ENCODE data around the gene IFNA21.
"Not testable (repeated sequence)": the region's sequence is repeated elsewhere in the genome, so short reads cannot be mapped to it uniquely, and the experiment has no call there.

IFNA21 gene

DNA sequence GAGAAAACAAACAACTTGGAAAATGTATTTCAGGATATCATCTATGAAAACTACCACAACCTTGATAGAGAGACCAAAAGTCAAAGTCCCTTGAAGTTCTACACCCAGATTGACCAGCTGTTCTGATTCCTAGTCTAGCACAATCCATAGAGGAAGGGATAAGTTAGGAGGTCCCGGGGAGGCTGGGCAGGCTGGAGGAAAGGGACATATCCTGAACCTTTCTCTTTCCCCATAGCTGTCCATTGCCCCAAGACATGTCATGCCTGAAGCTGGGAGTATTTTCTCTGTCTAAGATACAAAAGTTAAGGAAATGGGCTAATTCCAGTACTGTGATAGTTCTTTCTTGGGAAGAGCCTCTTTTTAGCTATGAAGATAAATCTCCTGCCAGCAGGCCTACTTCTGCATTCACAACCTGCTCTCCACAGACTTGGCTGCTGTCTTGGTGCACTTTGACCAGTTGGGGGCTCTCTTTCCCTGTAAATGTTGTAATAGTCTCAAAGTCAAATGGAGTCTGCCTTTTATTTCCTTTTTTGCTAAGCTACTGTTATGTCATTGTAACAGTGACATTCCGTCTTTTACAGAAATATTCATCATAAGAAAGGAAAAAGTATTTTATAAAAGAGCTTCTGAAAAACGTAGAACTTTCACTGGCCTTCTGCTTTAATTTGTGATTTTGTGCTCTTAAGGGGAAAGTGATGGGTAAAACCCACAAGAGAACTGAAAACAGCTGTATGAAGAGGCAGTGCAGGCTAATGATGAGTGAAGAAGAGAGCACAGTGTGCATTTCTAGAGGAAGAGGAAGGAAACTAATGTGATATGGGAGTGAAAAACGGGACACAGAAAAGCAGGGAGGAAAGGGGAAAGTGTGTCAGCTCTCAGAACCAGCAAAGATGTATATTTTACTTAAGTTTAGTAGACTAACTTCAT is 16.6 kb upstream of the IFNA21 start:
- H3K79me2 ChIP-seq (ENCODE audit: control insufficient read depth, low read length); H4K20me1 ChIP-seq (ENCODE audit: control insufficient read depth, insufficient read depth, low read depth, low read length); H3K9me3 ChIP-seq (ENCODE audit: control insufficient read depth, insufficient read depth, low read length); H3K9me2 ChIP-seq (replicated peaks; ENCODE audit: control insufficient read depth, low read length); H3K4me3 ChIP-seq (ENCODE audit: low read length); H3K27me3 ChIP-seq (ENCODE audit: control insufficient read depth, low read length); H3K36me3 ChIP-seq (ENCODE audit: control insufficient read depth, low read length); H3F3A ChIP-seq (ENCODE audit: control insufficient read depth, insufficient read depth); H3K4me2 ChIP-seq (ENCODE audit: low read length); H3K4me1 ChIP-seq (ENCODE audit: control insufficient read depth, low read length); H3K27ac ChIP-seq (ENCODE audit: low read depth, low read length): not testable (repeated sequence)
- TF ChIP-seq, protein P1, sequence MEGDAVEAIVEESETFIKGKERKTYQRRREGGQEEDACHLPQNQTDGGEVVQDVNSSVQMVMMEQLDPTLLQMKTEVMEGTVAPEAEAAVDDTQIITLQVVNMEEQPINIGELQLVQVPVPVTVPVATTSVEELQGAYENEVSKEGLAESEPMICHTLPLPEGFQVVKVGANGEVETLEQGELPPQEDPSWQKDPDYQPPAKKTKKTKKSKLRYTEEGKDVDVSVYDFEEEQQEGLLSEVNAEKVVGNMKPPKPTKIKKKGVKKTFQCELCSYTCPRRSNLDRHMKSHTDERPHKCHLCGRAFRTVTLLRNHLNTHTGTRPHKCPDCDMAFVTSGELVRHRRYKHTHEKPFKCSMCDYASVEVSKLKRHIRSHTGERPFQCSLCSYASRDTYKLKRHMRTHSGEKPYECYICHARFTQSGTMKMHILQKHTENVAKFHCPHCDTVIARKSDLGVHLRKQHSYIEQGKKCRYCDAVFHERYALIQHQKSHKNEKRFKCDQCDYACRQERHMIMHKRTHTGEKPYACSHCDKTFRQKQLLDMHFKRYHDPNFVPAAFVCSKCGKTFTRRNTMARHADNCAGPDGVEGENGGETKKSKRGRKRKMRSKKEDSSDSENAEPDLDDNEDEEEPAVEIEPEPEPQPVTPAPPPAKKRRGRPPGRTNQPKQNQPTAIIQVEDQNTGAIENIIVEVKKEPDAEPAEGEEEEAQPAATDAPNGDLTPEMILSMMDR (IDR thresholded peaks at IDR 0.05; ENCODE audit: low read depth, low read length, poor library complexity, severe bottlenecking): peak; percentile 66

DNA sequence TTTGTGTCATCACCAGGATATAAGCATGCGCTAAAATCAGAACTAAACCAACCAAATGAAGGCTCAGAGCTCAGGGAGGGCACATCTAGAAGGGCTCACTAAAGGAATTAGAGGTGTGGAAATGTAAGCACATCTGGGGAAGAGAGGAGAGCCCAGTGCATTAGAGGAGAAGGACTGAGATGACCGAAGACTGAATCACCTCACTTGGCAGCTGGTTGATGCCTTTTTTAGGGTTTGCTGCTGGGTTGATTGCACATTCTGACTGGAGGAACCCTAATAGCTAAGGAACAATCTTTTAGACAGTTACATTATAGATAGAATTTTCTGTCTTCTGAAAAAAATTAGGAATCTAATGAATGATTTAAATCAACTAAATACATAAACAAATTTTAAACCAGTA is 8.2 kb upstream of the IFNA21 start:
- H3K27ac ChIP-seq (ENCODE audit: low read depth, low read length): no peak overlapping the region
- H3K4me1 ChIP-seq (ENCODE audit: control insufficient read depth, low read length): no peaks in the 10 kb centered on the region
- no peaks in the 10 kb centered on the region for H3K36me3 ChIP-seq (ENCODE audit: control insufficient read depth, low read length)
- no peaks in the 10 kb centered on the region for H3K9me2 ChIP-seq (replicated peaks; ENCODE audit: control insufficient read depth, low read length)
- TF ChIP-seq, protein P1 (IDR thresholded peaks at IDR 0.05; ENCODE audit: low read depth, low read length, poor library complexity, severe bottlenecking): no peak
- no peak for TF ChIP-seq EZH2phosphoT487 (IDR thresholded peaks at IDR 0.05; ENCODE audit: borderline replicate concordance, low read length)
- H3F3A ChIP-seq (ENCODE audit: control insufficient read depth, insufficient read depth): no peaks in the 10 kb centered on the region
- no peaks in the 10 kb centered on the region for H4K20me1 ChIP-seq (ENCODE audit: control insufficient read depth, insufficient read depth, low read depth, low read length)
- no peaks in the 10 kb centered on the region for H3K79me2 ChIP-seq (ENCODE audit: control insufficient read depth, low read length)
- H3K9me3 ChIP-seq (ENCODE audit: control insufficient read depth, insufficient read depth, low read length): no peaks in the 10 kb centered on the region
- no peak overlapping the region for H3K4me3 ChIP-seq (ENCODE audit: low read length)
- H3K4me2 ChIP-seq (ENCODE audit: low read length): no peak overlapping the region
- 0 out of 2 replicates have a peak, but pooled peaks cover 8% of the 10 kb centered on the region for H3K27me3 ChIP-seq (ENCODE audit: control insufficient read depth, low read length)

DNA sequence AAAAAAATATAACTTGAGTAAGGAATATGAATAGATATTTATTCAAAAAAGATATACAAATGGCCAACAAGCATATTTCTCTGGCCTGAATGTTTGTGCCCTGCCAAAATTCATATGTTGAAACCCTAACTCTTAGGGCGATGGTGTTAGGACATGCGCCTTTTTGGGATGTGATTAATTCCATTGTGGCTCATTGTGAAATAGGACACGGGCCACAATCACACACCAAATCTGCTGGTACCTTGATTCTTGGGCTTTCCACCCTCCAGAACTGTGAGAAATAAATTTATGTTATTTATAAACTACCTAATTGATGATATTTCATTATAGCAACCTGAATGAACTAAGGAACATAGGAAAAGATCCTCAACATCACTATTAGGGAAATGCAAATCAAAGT is 5.7 kb upstream of the IFNA21 start:
- H3K27me3 ChIP-seq (ENCODE audit: control insufficient read depth, low read length): 0 out of 2 replicates have a peak, but pooled peaks cover 4% of the 10 kb centered on the region
- no peaks in the 10 kb centered on the region for H3K4me1 ChIP-seq (ENCODE audit: control insufficient read depth, low read length)
- no peaks in the 10 kb centered on the region for H3K36me3 ChIP-seq (ENCODE audit: control insufficient read depth, low read length)
- no peaks in the 10 kb centered on the region for H4K20me1 ChIP-seq (ENCODE audit: control insufficient read depth, insufficient read depth, low read depth, low read length)
- no peaks in the 10 kb centered on the region for H3K9me3 ChIP-seq (ENCODE audit: control insufficient read depth, insufficient read depth, low read length)
- TF ChIP-seq EZH2phosphoT487 (IDR thresholded peaks at IDR 0.05; ENCODE audit: borderline replicate concordance, low read length): no peak
- TF ChIP-seq, protein P1 (IDR thresholded peaks at IDR 0.05; ENCODE audit: low read depth, low read length, poor library complexity, severe bottlenecking): no peak
- no peak overlapping the region for H3K27ac ChIP-seq (ENCODE audit: low read depth, low read length)
- H3K4me3 ChIP-seq (ENCODE audit: low read length): no peak overlapping the region
- no peaks in the 10 kb centered on the region for H3F3A ChIP-seq (ENCODE audit: control insufficient read depth, insufficient read depth)
- no peak overlapping the region for H3K4me2 ChIP-seq (ENCODE audit: low read length)
- H3K9me2 ChIP-seq (replicated peaks; ENCODE audit: control insufficient read depth, low read length): no peaks in the 10 kb centered on the region
- H3K79me2 ChIP-seq (ENCODE audit: control insufficient read depth, low read length): no peaks in the 10 kb centered on the region

All from DOHH2 (cell line).